NCI-H2227 (cell line): ENCODE data around the gene CPXM2.

Experiments
- DNase-seq: peaks from one replicate; lab custom pipeline; 2025; ENCODE audit not compliant: unreplicated experiment; lab: John Stamatoyannopoulos, UW

The CPXM2 gene

GRCh38 chr10:123704076-123704475 lies 187.5 kb downstream of the CPXM2 start:
- DNase-seq, result no peak

DNA sequence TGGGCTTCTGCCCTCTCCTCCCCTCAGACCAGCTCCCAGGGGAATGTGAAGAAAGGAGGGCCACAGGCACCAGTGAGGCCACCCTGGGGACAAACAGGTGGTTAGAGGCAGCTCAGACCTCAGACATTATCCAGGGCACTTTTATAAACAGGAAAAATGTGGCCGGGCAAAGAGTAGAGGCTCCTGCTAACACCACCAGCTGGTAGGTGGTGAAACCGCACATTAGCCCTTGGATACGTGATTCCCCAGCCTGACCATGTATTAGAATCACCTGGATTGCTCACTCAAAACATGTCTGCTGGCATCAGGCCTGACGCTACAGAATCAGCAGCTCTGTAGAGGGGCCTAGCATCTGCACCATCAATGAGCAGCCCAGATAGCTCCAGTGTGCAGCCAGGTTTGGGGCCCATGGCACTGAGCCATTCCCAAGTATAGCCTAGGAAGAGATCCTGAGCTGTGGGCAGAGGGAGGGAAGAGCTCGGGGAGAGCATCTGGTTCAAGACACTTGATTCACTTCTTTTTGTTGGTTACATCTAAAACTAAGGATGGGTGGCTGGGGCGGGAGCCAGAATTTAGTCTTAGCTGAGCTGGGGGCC lies 188.3 kb downstream of the CPXM2 start:
- no peak for DNase-seq
